Upper lobe of left lung (tissue), 6 donors: ENCODE results near the gene CHRNA7. TPM values are rescaled to one million over a fixed set of nuclear protein-coding genes. Genes with fewer than 3 reads are reported as not detected.

Source experiments
- ATAC-seq, 2 donors: fragments of 200-7000 bp; cut with Tn5 transposase; one replicate each; pipeline ENCODE4 v1.9.1; 2022; ENCODE audit warnings: mild to moderate bottlenecking in 2 of 2, moderate library complexity in 2 of 2; ENCODE audit not compliant: low FRiP score in 2 of 2
- DNase-seq, 2 donors: peaks; one replicate each; pipeline ENCODE4 v3.0.0-alpha.2; 2019 to 2020
- H3K27ac ChIP-seq, 4 donors: fragments of 200-600 bp; sonication (generic); one replicate each; pipeline ENCODE4 v1.5.1; 2016 to 2019
- H3K27me3 ChIP-seq, 4 donors: fragments of 200-600 bp; sonication (generic); one replicate each; pipeline ENCODE4 v1.5.1; 2017 to 2019
- H3K36me3 ChIP-seq, 4 donors: fragments of 200-600 bp; sonication (generic); one replicate each; pipeline ENCODE4 v1.5.1; 2016 to 2019
- H3K4me1 ChIP-seq, 4 donors: fragments of 200-600 bp; sonication (generic); one replicate each; pipeline ENCODE4 v1.5.1; 2018 to 2019
- H3K4me3 ChIP-seq, 4 donors: fragments of 200-600 bp; sonication (generic); one replicate each; pipeline ENCODE4 v1.5.1; 2017 to 2019; ENCODE audit warnings: mild to moderate bottlenecking in 2 of 4, moderate library complexity in 1 of 4
- H3K9me3 ChIP-seq, 4 donors: fragments of 200-600 bp; sonication (generic); one replicate each; pipeline ENCODE4 v1.5.1; 2018 to 2019
- EP300 ChIP-seq, 4 donors: sonication (generic); formaldehyde crosslinking; IDR thresholded peaks; one replicate each; pipeline ENCODE4 v1.5.1; 2017; ENCODE audit warnings: antibody characterized with exemption in 4 of 4, control low read depth in 2 of 4
- POLR2A ChIP-seq, 4 donors: fragments of 450-650 bp; IDR thresholded peaks; one replicate each; pipeline ENCODE4 v1.5.1; 2016 to 2017; ENCODE audit warnings: antibody characterized with exemption in 4 of 4, mild to moderate bottlenecking in 2 of 4
- POLR2AphosphoS5 ChIP-seq, 2 donors: sonication (generic); formaldehyde crosslinking; IDR thresholded peaks; one replicate each; pipeline ENCODE4 v1.5.1; 2017; ENCODE audit warnings: antibody characterized with exemption in 2 of 2
- WGBS, 2 donors: methylation state at CpG; one replicate each; pipeline ENCODE4 v1.1.5; 2017 to 2018; 5-methylcytosine and 5-hydroxymethylcytosine counted together
- total RNA-seq, 6 donors: library from RNA; depleted of rRNA in 4 of 6; stranded (reverse); fragments of >200 nt in 4 of 6; gene quantifications; one replicate each; pipeline versions ENCODE4 v1.1.0 to v1.2.1, GENCODE V29; 2016 to 2021
- TF ChIP-seq, protein P1 (sequence below), 6 experiments: fragments of 450-650 bp in 4 of 6; fragments of 200-600 bp in 2 of 6; sonication (generic) in 2 of 6; IDR thresholded peaks; one replicate each; pipeline ENCODE4 v1.5.1; 2016 to 2019; ENCODE audit warnings: antibody characterized with exemption in 6 of 6
- donor health status: DM: no; HTN: no; CAD: no; lungs with moderate emphysema.
- donor health status: DM: no; HTN: yes; CAD: no; lungs with severe emphysema.

CHRNA7 gene
- total RNA-seq, 6 donors from 2014 or later, result 1.1 to 5.2 (median 1.7) TPM

DNA sequence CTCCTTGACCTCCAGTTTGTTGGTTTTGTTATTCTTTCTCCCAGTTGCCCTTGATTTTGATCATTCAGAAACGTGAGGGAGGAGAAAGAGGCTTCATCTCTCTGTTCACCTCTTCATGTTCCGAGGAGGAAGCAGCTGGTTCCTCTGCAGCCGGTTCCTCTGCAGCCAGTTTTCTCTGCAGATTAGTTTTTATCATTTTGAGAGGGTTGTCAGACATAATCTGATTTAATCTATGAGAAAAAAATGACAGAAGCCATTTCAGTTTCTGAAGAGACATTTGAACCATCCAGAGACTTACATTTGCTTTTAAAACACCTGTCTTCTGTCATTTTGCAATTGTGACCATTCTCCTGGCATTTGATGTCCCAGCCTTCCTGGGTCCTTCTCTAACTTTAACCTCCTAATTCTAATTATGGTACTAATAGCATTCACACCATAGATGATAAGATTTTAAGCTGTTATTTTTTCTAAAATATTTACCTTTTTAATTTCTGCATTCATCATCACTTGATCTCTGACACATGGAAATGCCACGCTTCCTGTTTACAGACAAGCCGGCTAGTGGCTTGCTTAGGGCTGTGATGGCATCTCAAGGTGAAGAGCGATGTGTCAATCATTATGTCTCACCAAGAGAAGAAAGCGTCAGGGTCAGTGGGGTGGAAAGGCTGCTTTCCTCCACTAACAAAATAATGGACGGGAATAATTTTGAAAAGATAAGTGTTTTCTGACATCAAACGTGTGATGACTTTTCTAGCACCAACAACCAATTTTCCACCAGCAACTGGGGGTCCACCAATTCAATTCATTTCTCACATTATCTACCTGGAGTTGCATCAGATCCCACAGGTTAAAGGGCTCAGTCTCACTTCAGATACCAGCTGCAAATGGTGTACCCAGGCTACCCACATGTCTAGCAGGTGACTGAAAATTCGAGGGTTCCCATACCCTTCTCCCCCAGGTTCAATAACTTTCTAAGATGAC, 76.4 kb downstream of the CHRNA7 start:
- DNase-seq (no peak), ATAC-seq (no peak)
- H3K27ac ChIP-seq, result no peak overlapping the region
- TF ChIP-seq POLR2AphosphoS5 (IDR thresholded peaks at IDR 0.05) (no peak), POLR2A (IDR thresholded peaks at IDR 0.05) (no peak), EP300 (IDR thresholded peaks at IDR 0.05) (no peak)
- TF ChIP-seq, protein P1, sequence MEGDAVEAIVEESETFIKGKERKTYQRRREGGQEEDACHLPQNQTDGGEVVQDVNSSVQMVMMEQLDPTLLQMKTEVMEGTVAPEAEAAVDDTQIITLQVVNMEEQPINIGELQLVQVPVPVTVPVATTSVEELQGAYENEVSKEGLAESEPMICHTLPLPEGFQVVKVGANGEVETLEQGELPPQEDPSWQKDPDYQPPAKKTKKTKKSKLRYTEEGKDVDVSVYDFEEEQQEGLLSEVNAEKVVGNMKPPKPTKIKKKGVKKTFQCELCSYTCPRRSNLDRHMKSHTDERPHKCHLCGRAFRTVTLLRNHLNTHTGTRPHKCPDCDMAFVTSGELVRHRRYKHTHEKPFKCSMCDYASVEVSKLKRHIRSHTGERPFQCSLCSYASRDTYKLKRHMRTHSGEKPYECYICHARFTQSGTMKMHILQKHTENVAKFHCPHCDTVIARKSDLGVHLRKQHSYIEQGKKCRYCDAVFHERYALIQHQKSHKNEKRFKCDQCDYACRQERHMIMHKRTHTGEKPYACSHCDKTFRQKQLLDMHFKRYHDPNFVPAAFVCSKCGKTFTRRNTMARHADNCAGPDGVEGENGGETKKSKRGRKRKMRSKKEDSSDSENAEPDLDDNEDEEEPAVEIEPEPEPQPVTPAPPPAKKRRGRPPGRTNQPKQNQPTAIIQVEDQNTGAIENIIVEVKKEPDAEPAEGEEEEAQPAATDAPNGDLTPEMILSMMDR (IDR thresholded peaks at IDR 0.05), result no peak
- H3K4me1 ChIP-seq, result no peaks in the 10 kb centered on the region
- H3K4me3 ChIP-seq, result no peak overlapping the region
- WGBS, 2 donors, result 46 to 48% methylated on average over 10 of the region's 10 CpGs
- no peaks in the 10 kb centered on the region for H3K27me3 ChIP-seq
- no peaks in the 10 kb centered on the region for H3K36me3 ChIP-seq
- no peaks in the 10 kb centered on the region for H3K9me3 ChIP-seq

DNA sequence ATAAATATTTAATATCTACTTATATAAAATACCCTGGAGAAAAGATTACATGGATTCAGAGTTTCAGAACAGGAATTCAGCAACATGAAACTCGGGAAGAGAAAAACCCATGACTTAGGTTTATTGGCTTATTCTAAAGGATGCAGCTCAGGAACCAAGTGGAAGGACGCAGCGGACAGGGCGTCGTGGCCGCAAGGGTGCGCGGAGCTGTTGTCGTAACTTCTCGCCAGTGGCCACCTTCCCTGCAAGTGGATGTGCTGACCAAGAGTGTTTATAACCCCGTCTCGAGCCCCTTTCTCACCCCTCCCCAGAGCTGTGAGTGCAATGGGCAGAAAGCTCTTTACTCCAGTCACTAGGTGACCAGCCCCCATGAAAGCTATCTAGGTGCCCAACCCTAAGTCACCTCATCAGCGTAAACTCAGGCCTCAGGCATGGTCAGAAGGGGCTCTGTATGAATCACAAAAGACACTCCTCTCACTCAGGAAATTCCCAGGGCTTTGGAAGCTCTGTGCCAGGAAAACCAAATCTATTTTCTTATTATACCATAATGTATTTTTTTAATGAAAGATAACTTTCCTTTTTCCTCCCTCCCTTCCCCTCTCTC, 77.3 kb downstream of the CHRNA7 start:
- H3K27ac ChIP-seq, result no peak overlapping the region
- H3K4me3 ChIP-seq, result no peak overlapping the region
- H3K36me3 ChIP-seq, result no peaks in the 10 kb centered on the region
- no peaks in the 10 kb centered on the region for H3K4me1 ChIP-seq
- H3K9me3 ChIP-seq, result no peaks in the 10 kb centered on the region
- H3K27me3 ChIP-seq, result no peaks in the 10 kb centered on the region
- ATAC-seq (no peak), DNase-seq (peak in 1 of 2 donors; percentile 56)
- WGBS, 2 donors, result 91% methylated on average over 13 of the region's 13 CpGs
- no peak for TF ChIP-seq POLR2AphosphoS5 (IDR thresholded peaks at IDR 0.05)

DNA sequence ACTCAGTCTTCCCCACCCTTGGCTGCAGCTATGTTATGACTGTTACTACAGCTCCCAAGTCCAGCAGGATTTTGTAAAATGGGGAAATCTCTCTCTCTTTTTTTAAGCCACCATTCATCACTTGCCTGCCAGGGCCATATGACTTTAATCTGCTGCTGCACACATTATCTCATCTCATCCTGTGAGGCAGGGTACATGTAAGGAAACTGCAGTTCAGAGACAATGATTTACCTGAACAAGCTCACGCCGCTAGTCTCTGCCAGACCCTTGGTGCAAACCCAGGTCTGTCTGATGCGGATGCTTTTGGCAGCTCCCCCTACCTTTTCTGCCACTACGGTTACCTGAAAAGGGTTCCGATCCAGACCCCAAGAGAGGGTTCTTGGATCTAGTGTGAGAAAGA, 78.3 kb downstream of the CHRNA7 start:
- H3K9me3 ChIP-seq, result no peaks in the 10 kb centered on the region
- no peak overlapping the region for H3K27ac ChIP-seq
- ATAC-seq (no peak), DNase-seq (no peak)
- no peak overlapping the region for H3K4me3 ChIP-seq
- TF ChIP-seq EP300 (IDR thresholded peaks at IDR 0.05) (no peak), POLR2A (IDR thresholded peaks at IDR 0.05) (no peak), POLR2AphosphoS5 (IDR thresholded peaks at IDR 0.05) (no peak)
- no peaks in the 10 kb centered on the region for H3K4me1 ChIP-seq
- H3K27me3 ChIP-seq, result no peaks in the 10 kb centered on the region
- 94 to 95% methylated on average over 5 of the region's 5 CpGs for WGBS, 2 donors
- H3K36me3 ChIP-seq, result no peaks in the 10 kb centered on the region

DNA sequence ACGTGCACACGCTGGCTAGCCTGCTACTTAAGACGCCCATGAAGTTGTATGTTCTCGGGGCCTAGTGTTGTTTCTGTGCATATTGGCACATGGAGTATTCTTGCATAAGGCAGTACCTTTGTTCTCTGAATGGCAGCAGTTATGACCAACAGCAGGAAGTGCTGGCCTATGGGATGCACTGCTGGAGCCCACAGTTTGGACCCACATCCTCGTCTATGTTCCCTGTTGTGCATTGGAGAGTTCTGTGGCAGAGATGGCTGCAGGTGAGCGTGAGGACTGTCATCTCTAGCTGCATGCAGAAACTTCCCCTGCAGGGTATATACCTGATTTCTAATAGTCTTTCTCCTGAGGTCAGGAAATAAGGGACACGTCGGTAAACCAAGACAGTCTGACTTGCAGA, 81.8 kb downstream of the CHRNA7 start:
- TF ChIP-seq POLR2AphosphoS5 (IDR thresholded peaks at IDR 0.05) (no peak), POLR2A (IDR thresholded peaks at IDR 0.05) (no peak), EP300 (IDR thresholded peaks at IDR 0.05) (no peak)
- TF ChIP-seq, protein P1 (IDR thresholded peaks at IDR 0.05), result no peak
- Histone ChIP-seq H3K9me3 (no peaks in the 10 kb centered on the region), H3K27ac (no peak overlapping the region), H3K4me3 (no peak overlapping the region), H3K36me3 (no peaks in the 10 kb centered on the region), H3K27me3 (no peaks in the 10 kb centered on the region), H3K4me1 (no peaks in the 10 kb centered on the region)
- 89 to 92% methylated on average over 7 to 8 of the region's 8 CpGs for WGBS, 2 donors
- ATAC-seq (no peak), DNase-seq (no peak)

DNA sequence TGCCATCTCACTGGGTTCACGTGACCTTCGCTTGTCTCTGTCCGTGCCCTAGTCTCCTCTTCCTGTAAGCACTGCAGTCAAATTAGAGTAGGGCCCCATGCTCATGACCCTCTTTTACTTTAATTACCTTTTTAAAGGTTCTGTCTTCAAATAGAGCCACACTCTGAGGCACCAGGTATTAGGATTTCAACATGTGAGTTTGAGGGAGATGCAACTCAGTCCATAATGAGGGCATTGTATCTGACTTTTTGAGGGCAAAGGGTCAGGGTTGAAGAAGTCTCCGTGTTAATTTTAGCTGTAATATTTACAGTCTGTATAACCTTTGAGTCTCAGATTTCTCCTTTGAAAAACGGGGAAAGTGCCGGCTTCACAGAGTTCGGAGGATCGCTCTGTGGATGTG, 82.9 kb downstream of the CHRNA7 start:
- no peaks in the 10 kb centered on the region for H3K4me1 ChIP-seq
- DNase-seq (no peak), ATAC-seq (no peak)
- no peak overlapping the region for H3K4me3 ChIP-seq
- no peaks in the 10 kb centered on the region for H3K9me3 ChIP-seq
- H3K27me3 ChIP-seq, result no peaks in the 10 kb centered on the region
- WGBS, 2 donors, result 74 to 81% methylated on average over 8 of the region's 8 CpGs
- H3K36me3 ChIP-seq, result no peaks in the 10 kb centered on the region
- TF ChIP-seq, protein P1 (IDR thresholded peaks at IDR 0.05), result no peak
- TF ChIP-seq EP300 (IDR thresholded peaks at IDR 0.05), result no peak
- TF ChIP-seq POLR2A (IDR thresholded peaks at IDR 0.05), result no peak
- no peak for TF ChIP-seq POLR2AphosphoS5 (IDR thresholded peaks at IDR 0.05)
- no peak overlapping the region for H3K27ac ChIP-seq
